ENCODE measurements around the gene UBE2E1.

UBE2E1 gene

GRCh38 chr3:23793528-23794134 lies 12.1 kb upstream of the UBE2E1 start:
- in situ Hi-C loops (cut with MboI; ENCODE audit: low sequenced_read_pairs) = no loop called here

GRCh38 chr3:23795096-23795495 lies 10.7 kb upstream of the UBE2E1 start:
- in situ Hi-C loops (cut with MboI; ENCODE audit: low sequenced_read_pairs) = no loop called here

- in situ Hi-C loops (cut with MboI; ENCODE audit: low sequenced_read_pairs) = no loop called here
Observed at GRCh38 chr3:23796518-23796917, 9.2 kb upstream of the UBE2E1 start.

- in situ Hi-C loops (cut with MboI; ENCODE audit: low sequenced_read_pairs) = no loop called here
Observed at GRCh38 chr3:23797491-23797890, 8.3 kb upstream of the UBE2E1 start.

- in situ Hi-C loops (cut with MboI; ENCODE audit: low sequenced_read_pairs) = no loop called here
Observed at GRCh38 chr3:23798456-23798855, 7.3 kb upstream of the UBE2E1 start.

- in situ Hi-C loops (cut with MboI; ENCODE audit: low sequenced_read_pairs) = no loop called here
Observed at GRCh38 chr3:23798876-23799275, 6.9 kb upstream of the UBE2E1 start.

- in situ Hi-C loops (cut with MboI; ENCODE audit: low sequenced_read_pairs) = no loop called here
Observed at GRCh38 chr3:23800731-23801130, 5.0 kb upstream of the UBE2E1 start.

GRCh38 chr3:23804441-23805209 lies 1.1 kb upstream of the UBE2E1 start:
- in situ Hi-C loops (cut with MboI; ENCODE audit: low sequenced_read_pairs) = no loop called here

- in situ Hi-C loops (cut with MboI; ENCODE audit: low sequenced_read_pairs) = no loop called here
Observed at GRCh38 chr3:23805210-23805632, 534 bp upstream of the UBE2E1 start.

GRCh38 chr3:23806534-23807423 lies 1.0 kb downstream of the UBE2E1 start:
- in situ Hi-C loops (cut with MboI; ENCODE audit: low sequenced_read_pairs) = no loop called here

GRCh38 chr3:23807424-23808015 lies 1.8 kb downstream of the UBE2E1 start:
- in situ Hi-C loops (cut with MboI; ENCODE audit: low sequenced_read_pairs) = no loop called here

- in situ Hi-C loops (cut with MboI; ENCODE audit: low sequenced_read_pairs) = no loop called here
Observed at GRCh38 chr3:23808525-23808924, 2.8 kb downstream of the UBE2E1 start.

- in situ Hi-C loops (cut with MboI; ENCODE audit: low sequenced_read_pairs) = no loop called here
Observed at GRCh38 chr3:23809294-23809693, 3.5 kb downstream of the UBE2E1 start.

GRCh38 chr3:23809840-23810342 lies 4.1 kb downstream of the UBE2E1 start:
- in situ Hi-C loops (cut with MboI; ENCODE audit: low sequenced_read_pairs) = no loop called here

GRCh38 chr3:23810343-23811184 lies 4.8 kb downstream of the UBE2E1 start:
- in situ Hi-C loops (cut with MboI; ENCODE audit: low sequenced_read_pairs) = no loop called here

GRCh38 chr3:23811185-23811527 lies 5.4 kb downstream of the UBE2E1 start:
- in situ Hi-C loops (cut with MboI; ENCODE audit: low sequenced_read_pairs) = no loop called here

GRCh38 chr3:23811919-23812318 lies 6.2 kb downstream of the UBE2E1 start:
- in situ Hi-C loops (cut with MboI; ENCODE audit: low sequenced_read_pairs) = no loop called here

- in situ Hi-C loops (cut with MboI; ENCODE audit: low sequenced_read_pairs) = no loop called here
Observed at GRCh38 chr3:23815879-23816278, 10.1 kb downstream of the UBE2E1 start.

GRCh38 chr3:23816721-23817120 lies 11.0 kb downstream of the UBE2E1 start:
- in situ Hi-C loops (cut with MboI; ENCODE audit: low sequenced_read_pairs) = no loop called here

- in situ Hi-C loops (cut with MboI; ENCODE audit: low sequenced_read_pairs) = no loop called here
Observed at GRCh38 chr3:23817508-23818223, 11.9 kb downstream of the UBE2E1 start.
